DOHH2 (cell line): ENCODE data around the gene CALHM3.

Experiments used
- H3F3A ChIP-seq: fragments of 200-600 bp; sonication (generic), shearing (Covaris generic); 2 replicates; pipeline ENCODE4 v1.6.0; 2016; ENCODE audit warnings: antibody characterized with exemption, mild to moderate bottlenecking; ENCODE audit not compliant: control insufficient read depth, insufficient read depth
- H3K27ac ChIP-seq: fragments of 200-600 bp; sonication (generic); 2 replicates; pipeline ENCODE4 v1.5.1; 2014; ENCODE audit warnings: low read depth, mild to moderate bottlenecking, low read length, moderate library complexity
- H3K27me3 ChIP-seq: fragments of 200-600 bp; sonication (generic); 2 replicates; pipeline ENCODE4 v1.6.1; 2014; ENCODE audit warnings: mild to moderate bottlenecking, low read length, mixed read lengths; ENCODE audit not compliant: control insufficient read depth
- H3K36me3 ChIP-seq: fragments of 200-600 bp; sonication (generic); 2 replicates; pipeline ENCODE4 v1.6.1; 2014; ENCODE audit warnings: mild to moderate bottlenecking, low read length, moderate library complexity, mixed read lengths; ENCODE audit not compliant: control insufficient read depth
- H3K4me1 ChIP-seq: fragments of 200-600 bp; sonication (generic); 2 replicates; pipeline ENCODE4 v1.6.1; 2014; ENCODE audit warnings: mild to moderate bottlenecking, low read length, mixed read lengths; ENCODE audit not compliant: control insufficient read depth
- H3K4me2 ChIP-seq: fragments of 200-600 bp; sonication (generic); 2 replicates; pipeline ENCODE4 v1.6.0; 2014; ENCODE audit warnings: mild to moderate bottlenecking, low read length, moderate library complexity
- H3K4me3 ChIP-seq: fragments of 200-600 bp; sonication (generic); 2 replicates; pipeline ENCODE4 v1.5.1; 2014; ENCODE audit warnings: mild to moderate bottlenecking, low read length, mixed read lengths
- H3K79me2 ChIP-seq: fragments of 200-600 bp; sonication (generic); 2 replicates; pipeline ENCODE4 v1.6.1; 2014; ENCODE audit warnings: mild to moderate bottlenecking, low read length, mixed read lengths; ENCODE audit not compliant: control insufficient read depth
- H3K9me2 ChIP-seq: fragments of 200-600 bp; sonication (generic); replicated peaks from 2 replicates; pipeline ENCODE4 v1.6.1; 2014; ENCODE audit warnings: mild to moderate bottlenecking, low read length, mixed read lengths; ENCODE audit not compliant: control insufficient read depth
- H3K9me3 ChIP-seq: fragments of 200-600 bp; sonication (generic); 2 replicates; pipeline ENCODE4 v1.6.1; 2014; ENCODE audit warnings: antibody characterized with exemption, low read length, mixed read lengths; ENCODE audit not compliant: control insufficient read depth, insufficient read depth
- H4K20me1 ChIP-seq: fragments of 200-600 bp; sonication (generic); 2 replicates; pipeline ENCODE4 v1.6.0; 2014; ENCODE audit warnings: low read depth, mild to moderate bottlenecking, antibody characterized with exemption, low read length, moderate library complexity; ENCODE audit not compliant: control insufficient read depth, insufficient read depth
- EZH2phosphoT487 ChIP-seq: fragments of 200-600 bp; sonication (generic); IDR thresholded peaks from 2 replicates; pipeline ENCODE4 v1.6.1; 2017; ENCODE audit warnings: borderline replicate concordance, mild to moderate bottlenecking, antibody characterized with exemption, low read length, moderate library complexity, mixed read lengths
- TF ChIP-seq, protein P1 (sequence below): fragments of 200-600 bp; sonication (generic); IDR thresholded peaks from one replicate; pipeline ENCODE4 v1.5.1; 2014; ENCODE audit warnings: antibody characterized with exemption, mild to moderate bottlenecking, low read depth, low read length; ENCODE audit not compliant: poor library complexity, severe bottlenecking

The CALHM3 gene

GRCh38 chr10:103495321-103495720, 16.3 kb upstream of the CALHM3 start:
- Histone ChIP-seq H3K4me1 (peaks cover 17% of the 10 kb centered on the region), H3K36me3 (no peaks in the 10 kb centered on the region), H3K4me3 (no peak overlapping the region), H3K9me3 (no peaks in the 10 kb centered on the region), H3K79me2 (no peaks in the 10 kb centered on the region), H3K27ac (no peak overlapping the region), H3K27me3 (peaks cover 68% of the 10 kb centered on the region), H4K20me1 (no peaks in the 10 kb centered on the region), H3K9me2 (no peaks in the 10 kb centered on the region), H3F3A (no peaks in the 10 kb centered on the region), H3K4me2 (no peak overlapping the region)
- TF ChIP-seq, protein P1, sequence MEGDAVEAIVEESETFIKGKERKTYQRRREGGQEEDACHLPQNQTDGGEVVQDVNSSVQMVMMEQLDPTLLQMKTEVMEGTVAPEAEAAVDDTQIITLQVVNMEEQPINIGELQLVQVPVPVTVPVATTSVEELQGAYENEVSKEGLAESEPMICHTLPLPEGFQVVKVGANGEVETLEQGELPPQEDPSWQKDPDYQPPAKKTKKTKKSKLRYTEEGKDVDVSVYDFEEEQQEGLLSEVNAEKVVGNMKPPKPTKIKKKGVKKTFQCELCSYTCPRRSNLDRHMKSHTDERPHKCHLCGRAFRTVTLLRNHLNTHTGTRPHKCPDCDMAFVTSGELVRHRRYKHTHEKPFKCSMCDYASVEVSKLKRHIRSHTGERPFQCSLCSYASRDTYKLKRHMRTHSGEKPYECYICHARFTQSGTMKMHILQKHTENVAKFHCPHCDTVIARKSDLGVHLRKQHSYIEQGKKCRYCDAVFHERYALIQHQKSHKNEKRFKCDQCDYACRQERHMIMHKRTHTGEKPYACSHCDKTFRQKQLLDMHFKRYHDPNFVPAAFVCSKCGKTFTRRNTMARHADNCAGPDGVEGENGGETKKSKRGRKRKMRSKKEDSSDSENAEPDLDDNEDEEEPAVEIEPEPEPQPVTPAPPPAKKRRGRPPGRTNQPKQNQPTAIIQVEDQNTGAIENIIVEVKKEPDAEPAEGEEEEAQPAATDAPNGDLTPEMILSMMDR: no peak
- no peak for TF ChIP-seq EZH2phosphoT487

DNA sequence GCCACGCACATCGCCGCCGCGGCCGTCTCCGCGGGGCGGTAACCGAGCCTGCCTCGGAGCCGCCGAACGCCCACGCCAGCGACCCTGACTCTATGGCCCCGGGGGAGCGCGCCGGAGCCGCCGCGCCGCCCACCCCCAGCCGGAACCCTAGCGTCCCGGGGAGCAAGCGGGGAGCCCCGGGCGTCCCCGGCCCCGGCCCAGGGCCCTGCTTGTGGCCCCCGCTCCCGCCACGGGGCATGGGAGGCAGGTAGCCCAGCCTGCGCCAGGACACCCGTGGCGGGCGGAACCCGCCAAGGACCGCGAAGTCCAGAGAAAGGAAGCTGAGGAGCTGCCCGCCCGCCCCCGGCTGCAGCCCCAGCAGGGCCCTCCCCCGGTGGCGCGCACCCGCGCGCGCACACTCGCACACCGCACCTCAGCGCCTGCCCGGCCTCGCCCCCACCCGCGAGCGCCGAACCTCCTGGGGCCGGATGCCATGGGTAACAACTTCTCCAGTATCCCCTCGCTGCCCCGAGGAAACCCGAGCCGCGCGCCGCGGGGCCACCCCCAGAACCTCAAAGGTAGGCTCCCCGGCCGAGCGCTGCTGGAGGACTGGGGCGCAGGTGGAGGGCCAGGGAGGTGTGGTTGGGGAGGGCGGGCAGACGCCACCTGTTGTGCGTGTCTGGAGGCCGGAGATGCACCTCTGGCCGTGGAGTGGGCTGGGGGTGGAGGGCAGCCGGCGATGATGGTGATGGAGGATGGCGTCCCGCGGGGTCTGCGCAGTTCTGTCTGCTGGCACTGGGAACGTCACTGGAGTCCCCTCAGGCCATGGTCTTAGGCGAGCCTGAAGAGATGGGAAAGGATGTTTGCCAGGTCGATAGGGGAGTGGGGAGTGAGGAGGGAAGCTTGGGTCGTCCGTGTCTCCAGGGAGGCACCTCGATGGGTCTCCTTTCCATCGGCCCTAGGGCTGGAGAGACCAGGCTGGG, 15.2 kb upstream of the CALHM3 start:
- Histone ChIP-seq H3K79me2 (no peaks in the 10 kb centered on the region), H3K4me1 (peaks cover 18% of the 10 kb centered on the region), H3K4me3 (peak overlapping the region; percentile 61), H3K36me3 (no peaks in the 10 kb centered on the region), H3K27ac (no peak overlapping the region), H3K4me2 (peak overlapping the region; percentile 70), H3F3A (no peaks in the 10 kb centered on the region), H3K9me2 (no peaks in the 10 kb centered on the region), H3K27me3 (peaks cover 60% of the 10 kb centered on the region), H4K20me1 (no peaks in the 10 kb centered on the region), H3K9me3 (no peaks in the 10 kb centered on the region)
- TF ChIP-seq EZH2phosphoT487: peak; percentile 63; the same call in 1 of the 2 replicates
- TF ChIP-seq, protein P1: no peak

DNA sequence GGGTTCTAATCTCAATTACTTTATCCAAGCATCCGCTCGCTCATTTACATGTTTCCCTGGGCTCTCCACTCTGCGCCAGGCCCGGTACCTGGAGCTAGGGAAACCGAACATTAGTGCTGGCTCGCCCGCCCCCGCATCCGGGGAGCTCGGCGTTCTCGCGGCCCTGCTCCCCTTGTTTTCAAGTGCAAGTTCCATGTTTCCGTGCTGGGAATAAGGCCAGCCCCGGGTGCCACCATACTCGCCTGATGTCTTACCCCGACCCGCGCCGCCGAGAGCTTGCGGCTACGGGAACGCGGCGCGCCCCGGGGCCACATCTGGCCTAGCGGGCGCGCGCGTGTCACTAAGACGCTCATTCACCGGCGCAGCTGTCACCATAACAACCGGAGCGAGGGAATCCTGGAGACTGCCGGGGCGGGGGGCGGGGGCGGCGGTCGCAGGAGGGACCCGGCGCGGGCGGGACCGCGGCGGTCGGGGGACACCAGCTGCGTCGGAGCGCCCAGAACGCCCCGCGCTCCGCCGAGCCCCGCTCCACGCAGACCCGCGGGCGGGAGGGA, 14.4 kb upstream of the CALHM3 start, which contains the start of gene NEURL1:
TSS of gene NEURL1 (plus strand) at position 344 of the 554 bp plus-strand sequence. CDS start 683 bp downstream, outside the sequence.
- Histone ChIP-seq H3K36me3 (no peaks in the 10 kb centered on the region), H4K20me1 (no peaks in the 10 kb centered on the region), H3K4me1 (peaks cover 18% of the 10 kb centered on the region), H3K4me3 (peak within 1 kb of the TSS; percentile 61), H3K4me2 (peak within 1 kb of the TSS; percentile 70), H3K27me3 (peaks cover 55% of the 10 kb centered on the region), H3K79me2 (no peaks in the 10 kb centered on the region), H3K27ac (no peak within 1 kb of the TSS), H3K9me3 (no peaks in the 10 kb centered on the region), H3F3A (no peaks in the 10 kb centered on the region), H3K9me2 (no peaks in the 10 kb centered on the region)
- TF ChIP-seq, protein P1: no peak
- peak; percentile 83 for TF ChIP-seq EZH2phosphoT487
